GM19351 (cell line): ENCODE data around the gene CENPI.
"Not testable (repeated sequence)": the region's sequence is repeated elsewhere in the genome, so short reads cannot be mapped to it uniquely, and the experiment has no call there.

ENCODE experiments used
- ATAC-seq: cut with Tn5 transposase; IDR thresholded peaks from one replicate; pipeline ENCODE4 v1.9.1; 2021; ENCODE audit warnings: mild to moderate bottlenecking, moderate library complexity; ENCODE audit not compliant: unreplicated experiment

Gene CENPI, protein sequence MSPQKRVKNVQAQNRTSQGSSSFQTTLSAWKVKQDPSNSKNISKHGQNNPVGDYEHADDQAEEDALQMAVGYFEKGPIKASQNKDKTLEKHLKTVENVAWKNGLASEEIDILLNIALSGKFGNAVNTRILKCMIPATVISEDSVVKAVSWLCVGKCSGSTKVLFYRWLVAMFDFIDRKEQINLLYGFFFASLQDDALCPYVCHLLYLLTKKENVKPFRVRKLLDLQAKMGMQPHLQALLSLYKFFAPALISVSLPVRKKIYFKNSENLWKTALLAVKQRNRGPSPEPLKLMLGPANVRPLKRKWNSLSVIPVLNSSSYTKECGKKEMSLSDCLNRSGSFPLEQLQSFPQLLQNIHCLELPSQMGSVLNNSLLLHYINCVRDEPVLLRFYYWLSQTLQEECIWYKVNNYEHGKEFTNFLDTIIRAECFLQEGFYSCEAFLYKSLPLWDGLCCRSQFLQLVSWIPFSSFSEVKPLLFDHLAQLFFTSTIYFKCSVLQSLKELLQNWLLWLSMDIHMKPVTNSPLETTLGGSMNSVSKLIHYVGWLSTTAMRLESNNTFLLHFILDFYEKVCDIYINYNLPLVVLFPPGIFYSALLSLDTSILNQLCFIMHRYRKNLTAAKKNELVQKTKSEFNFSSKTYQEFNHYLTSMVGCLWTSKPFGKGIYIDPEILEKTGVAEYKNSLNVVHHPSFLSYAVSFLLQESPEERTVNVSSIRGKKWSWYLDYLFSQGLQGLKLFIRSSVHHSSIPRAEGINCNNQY

DNA sequence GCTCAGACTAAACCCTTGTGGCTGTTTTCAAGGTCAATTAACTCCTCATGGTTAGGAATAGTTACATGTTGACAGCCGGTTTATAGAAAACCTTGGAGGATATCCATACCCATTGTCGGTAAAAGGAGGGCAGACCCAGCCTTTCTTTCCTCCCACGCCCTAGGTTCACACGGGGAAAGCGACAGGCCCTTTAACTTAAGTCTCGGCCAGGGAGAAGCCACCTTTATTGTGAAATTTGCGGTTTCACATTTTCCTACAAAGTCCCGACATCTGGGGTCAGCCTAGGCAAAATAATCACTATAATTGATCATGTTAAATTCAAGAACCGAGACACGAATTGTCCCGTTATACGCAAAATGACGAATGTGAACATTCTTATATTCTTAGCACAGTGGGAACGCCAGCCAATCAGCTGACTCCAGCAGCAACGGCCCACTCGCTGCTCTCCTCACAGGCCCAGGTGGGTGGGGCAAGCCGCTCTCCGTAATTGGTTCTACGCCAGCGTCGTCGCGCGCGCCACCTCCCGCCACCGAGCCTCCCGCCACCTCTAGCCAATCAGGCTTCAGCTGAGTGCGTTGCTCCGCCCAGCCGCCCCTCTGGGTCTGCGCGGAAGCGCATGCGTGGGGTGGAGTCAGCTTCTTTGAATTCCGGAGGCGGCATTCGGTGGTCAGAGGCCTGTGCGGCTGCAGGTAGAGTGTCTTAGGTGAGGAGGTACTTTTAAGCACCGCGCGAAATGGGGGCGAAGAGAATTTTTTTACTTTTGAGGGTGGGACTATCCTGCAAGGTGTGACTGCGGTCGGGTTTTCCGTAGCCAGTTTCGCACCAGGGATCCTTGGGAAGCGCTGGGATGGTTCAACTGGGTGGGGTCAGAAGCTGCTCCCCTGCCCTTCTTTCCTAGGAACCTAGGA is at the start of gene CENPI:
TSS of gene CENPI (plus strand) at position 659 of the 908 bp plus-strand sequence. CDS start 2,867 bp downstream, outside the sequence.
- ATAC-seq = peak; percentile 98

DNA sequence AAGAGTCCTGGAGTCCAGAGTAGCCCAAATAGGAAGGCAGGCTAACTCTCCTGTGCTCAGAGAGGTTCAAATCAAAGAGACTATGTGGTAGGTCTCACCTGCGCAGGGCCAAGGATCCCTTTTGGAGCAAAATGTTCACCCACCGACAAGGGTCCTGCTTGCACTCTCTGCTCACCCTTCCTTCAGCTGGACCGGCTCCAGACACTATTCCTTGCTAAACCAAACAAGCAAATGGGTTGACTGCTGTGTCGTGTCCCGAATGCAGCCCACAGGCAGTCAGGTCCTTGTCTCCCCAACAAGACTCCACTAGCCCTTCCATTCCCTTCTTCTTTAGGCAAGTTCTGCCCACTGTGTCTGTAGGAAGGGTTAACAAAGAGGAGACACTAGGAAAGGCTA is 46.9 kb upstream of the CENPI start:
- peak; percentile 1 for ATAC-seq

DNA sequence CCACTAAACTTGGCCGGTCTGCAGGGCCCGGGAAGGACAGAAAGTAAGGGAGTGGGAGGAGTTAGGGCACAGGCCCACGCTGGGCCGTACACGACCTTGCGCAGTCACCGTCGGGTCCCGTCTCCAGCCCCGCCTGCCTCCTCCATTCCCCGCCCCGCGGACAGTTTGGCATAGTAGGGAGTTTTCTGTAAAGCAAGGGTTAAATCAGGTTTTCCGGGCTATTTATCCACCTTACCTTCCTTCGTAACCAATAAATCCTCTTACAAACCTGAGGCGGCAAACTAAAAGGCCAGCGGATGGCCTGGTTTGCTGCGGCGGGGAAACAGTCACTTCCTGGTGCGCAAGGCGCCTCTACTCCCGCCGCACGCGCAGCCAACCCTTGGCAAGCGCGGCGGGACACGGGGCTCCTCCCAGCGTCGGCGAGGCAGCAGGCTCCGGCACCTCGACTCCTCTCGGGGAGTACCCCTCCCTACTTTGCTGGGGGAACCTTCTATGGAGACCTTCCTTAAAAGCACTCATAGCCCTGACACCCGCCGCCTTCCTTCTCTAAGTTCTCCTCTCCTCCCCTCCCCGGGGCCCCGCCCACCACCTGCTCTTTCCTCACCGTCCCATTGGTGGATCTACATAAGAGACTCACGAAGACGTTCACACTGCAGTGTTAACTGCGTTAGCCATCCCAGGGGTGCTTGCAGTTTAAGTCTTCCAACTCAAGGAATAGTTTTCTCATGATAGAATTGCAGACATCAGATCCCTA is 46.3 kb upstream of the CENPI start, which contains the start of gene TRMT2B:
TSS of gene TRMT2B (minus strand) at position 563 of the 754 bp plus-strand sequence. CDS start 9,822 bp downstream, outside the sequence.
- peak; percentile 94 for ATAC-seq

DNA sequence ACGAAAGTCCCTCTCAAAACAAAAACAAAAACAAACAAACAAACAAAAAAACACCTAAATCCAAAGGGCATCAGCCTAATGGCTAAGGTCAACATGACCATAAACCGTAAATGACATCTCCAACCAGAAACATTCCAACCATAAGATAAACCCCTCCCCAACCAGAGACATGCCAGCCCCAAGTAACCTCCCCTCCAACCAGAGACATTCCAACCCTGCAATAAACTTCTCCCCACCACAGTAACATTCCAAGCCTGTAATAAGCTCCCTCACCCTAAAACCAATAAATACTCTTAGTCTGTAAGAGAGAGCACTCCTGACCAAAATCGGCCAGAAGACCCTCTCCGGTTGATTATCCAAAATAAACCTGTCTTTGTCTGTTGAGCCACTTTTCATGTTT is 41.5 kb upstream of the CENPI start:
- ATAC-seq = not testable (repeated sequence)

DNA sequence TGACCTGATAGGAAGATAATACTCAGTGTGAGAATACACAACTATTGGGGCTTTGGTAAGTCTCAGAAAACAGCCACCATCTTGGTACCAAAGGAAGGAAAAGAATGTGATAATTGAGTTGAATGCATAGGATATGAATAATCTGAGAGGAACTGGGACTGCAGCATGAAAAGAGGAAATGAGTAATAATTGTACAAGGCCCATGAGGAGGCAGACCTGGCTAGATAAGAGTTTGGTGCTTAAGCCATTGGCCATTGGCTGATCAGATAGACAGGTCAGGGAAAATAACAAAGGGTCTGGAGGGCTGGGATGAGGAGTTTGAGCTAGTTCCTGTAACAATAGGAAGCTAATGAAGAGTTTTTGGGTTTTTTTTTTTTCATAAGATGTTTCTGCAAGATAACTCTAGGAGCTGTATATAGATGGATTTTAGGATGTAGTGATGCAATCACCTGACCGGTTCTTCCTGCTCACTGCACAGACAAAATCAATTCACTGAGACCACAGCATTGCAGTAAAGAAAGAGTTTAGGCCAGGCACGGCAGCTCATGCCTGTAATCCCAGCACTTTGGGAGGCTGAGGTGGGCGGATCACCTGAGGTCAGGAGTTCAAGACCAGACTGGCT is 40.8 kb upstream of the CENPI start:
- ATAC-seq = peak; percentile 93

DNA sequence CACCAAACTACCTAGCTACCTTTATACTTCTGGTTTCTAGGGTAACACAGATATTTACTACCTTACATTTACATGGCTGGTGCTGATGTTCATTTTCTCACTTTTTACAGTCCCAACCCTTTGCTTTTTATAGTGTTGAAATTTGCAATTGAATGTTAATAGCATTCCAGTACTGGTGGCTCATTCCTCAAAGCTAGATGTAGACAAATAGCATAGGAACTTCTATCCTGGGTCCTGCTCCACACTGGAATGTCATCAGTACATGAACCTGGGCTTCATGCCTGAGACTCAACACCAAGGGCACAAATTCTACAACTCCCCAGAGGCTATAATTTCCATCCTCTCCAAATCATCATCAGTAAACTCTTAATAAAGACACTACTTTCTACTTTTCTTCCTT is 35.8 kb upstream of the CENPI start:
- ATAC-seq = no peak

DNA sequence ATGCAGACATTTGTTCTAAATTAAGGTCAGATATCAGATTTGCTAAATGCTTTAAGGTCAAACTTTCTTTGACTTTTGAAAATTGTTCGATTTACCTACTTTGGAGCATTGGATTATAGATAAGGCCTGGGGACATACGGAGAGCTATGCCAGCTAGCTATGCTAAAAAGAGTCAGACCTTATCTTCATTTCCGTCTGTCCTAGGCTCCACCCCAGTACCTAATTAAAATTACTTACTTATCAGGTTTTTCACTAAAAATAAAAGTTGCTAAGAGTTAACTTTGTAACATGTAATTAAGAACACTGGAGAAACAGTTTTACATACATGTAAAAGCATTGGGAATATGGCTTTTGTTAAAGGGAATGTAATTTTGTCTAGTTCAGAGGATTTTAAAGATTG is 26.4 kb upstream of the CENPI start:
- no peak for ATAC-seq

DNA sequence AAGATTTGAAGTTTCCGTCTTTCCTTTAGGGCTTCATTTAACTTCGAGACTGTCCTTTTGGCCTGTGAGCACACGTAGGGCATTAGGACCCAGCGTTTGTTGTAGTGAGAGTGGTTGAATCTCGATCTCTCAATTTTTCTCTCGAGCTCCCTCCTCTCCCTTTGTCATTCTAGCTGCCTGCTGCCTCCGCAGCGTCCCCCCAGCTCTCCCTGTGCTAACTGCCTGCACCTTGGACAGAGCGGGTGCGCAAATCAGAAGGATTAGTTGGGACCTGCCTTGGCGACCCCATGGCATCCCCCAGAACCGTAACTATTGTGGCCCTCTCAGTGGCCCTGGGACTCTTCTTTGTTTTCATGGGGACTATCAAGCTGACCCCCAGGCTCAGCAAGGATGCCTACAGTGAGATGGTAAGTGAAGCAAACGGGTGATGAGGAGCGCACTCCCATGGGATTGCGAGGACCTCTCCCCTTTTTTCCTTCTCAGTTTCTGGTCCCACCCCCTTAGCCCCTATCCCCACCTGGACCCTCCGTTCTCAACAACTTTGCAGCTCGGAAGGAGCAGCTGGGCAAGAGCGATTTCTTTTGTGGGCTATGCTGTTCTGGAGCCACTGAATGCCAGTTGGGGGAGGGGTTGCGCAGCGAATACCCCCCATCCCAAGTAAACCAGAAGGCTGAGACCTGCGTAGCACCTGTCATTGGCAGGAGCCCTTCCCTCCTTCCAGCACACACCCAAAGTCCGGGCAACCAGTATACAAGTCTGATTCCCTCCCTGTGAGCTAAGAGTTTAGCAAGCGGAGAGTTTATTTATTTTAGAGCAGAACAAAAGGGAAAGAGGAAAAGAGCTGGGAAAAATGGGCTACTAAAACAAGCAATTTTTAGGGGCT is 19.0 kb upstream of the CENPI start, which contains the start of gene TMEM35A:
TSS of gene TMEM35A (plus strand) at position 164 of the 883 bp plus-strand sequence. CDS start at position 288, 124 bp downstream.
- no peak for ATAC-seq

DNA sequence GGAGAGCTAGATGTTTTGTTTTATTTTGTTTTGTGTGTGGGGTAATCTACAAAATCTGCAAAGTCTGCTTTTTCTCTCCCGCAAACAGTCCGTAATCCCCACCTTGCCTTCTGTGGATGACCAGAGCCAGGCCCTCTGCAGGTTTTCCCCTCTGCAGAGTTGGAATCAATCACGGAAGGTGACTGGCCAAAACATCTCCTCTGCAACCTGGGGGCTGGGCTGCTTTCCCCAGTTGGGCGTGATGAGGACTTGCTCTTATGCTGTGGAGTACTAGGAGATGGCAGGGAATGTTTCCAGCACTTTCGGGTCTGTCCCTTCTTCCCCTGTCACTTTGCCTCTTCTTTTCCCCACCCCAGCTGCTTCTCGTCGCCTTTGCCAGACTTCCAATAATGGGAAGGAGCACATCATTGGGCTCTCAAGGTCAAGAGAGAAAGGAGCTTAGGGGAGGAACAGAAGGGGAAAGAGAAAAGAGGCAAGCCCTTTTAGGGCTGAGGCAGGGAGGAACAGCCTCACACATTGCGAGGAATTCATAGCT is 18.2 kb upstream of the CENPI start:
- no peak for ATAC-seq

DNA sequence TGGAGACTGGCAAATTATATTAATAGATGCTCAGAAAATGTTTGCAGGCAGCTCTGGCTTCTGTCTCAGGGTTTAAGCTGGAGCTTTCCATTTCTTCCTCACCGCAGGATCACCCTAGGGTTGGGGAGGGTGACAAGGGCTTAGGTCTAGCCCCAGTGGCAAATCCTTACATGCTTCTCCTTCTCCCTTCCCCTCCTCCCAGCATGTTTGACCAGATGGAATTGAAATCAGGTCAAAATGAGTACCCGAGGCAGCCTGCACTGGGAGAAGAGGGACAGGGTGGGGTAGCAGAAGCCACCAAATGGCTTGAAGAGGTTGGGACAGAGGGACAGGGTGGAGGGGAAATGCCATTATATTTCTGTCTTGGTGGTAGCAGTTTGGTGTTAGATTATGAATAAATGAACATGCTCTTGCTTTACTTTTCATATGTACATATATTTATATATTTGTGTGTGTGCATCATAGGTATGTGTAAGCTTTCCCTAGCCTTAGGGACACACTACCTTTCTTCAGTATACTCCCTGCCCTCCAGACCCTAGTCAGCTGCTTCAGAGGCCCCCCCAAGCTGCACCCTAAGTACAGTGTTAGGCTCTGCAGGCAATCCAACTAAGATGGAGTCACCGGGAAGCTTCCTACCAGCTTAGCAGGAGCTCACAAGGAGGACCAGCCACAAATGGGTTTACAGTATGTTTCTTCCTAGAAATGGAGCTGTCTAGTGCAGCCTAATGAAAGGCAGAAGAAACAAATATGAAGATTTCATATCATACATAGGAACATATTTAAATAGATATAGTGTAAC is 17.5 kb upstream of the CENPI start:
- no peak for ATAC-seq

DNA sequence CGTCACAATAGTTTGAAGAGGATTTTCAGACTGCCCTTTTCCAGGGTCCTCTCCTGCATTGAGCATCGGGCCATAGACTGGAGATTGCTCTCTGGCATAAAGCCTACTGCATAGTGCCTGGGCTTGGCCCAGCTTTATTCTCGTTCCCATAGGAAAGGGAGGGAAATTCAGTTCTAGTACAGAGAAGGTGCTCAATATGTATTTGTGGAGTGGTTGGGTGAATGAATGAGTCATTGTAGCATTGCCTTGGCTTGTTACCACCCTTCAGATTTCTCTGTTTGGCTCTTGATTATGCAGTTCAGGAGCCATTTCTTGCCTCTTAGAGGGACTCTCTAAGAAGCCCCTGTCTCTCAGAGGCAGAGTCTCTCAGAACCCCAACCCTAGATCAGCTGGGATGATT is 16.8 kb upstream of the CENPI start:
- ATAC-seq = no peak

DNA sequence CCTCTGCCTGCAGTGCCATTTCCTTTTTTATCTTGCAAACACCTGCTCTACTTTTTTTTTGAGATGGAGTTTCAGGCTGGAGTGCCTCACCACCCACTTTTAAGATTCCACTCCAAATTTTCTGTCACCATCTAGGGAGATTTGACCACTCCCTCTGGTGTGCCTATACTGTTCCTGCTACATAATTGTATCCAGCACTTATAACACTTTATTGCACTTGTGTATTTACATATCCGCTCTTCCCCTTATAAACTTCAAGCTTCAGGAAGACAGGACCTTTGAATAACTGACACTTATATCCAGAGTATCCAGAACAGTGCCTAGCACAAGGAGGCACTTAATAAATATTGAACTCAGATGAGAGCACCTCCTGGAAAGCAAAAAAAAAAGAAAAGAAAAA is 6.2 kb upstream of the CENPI start:
- no peak for ATAC-seq

DNA sequence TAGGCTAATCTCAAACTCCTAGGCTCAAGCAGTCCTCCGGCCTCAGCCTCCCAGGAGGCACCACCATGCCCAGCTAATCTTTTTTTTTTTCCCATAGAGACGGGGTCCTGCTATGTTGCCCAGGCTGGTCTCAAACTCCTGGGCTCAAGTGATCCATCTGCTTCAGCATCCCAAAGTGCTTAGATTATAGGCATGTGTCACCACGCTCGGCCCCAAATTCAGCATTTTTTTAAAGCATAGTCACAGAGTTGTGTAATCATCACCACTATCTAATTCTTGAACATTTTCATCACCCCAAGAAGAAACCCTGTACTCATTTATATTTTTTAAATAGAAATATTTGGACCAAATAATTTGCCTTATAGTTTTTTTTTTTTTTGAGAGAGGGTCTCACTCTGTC is 10.3 kb downstream of the CENPI start:
- no peak for ATAC-seq

DNA sequence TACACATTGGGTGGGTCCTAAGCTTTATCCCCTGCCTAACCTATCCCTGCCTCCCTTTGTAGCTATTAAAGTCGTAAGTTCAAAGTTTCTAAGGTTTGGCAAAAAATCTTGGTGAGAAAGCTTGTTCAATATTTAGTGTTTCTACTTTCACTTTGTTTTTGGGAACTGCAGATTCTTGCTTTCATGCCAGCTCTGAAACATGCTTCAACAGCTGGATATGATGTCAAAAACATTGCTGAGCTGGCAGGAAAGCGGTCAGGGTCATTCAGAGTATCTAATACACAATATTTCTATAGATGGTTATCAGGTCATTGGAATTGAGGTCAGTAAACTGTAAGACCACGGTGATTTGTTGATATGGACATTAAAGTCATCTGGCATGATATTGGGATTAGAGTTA is 19.7 kb downstream of the CENPI start:
- ATAC-seq = no peak

DNA sequence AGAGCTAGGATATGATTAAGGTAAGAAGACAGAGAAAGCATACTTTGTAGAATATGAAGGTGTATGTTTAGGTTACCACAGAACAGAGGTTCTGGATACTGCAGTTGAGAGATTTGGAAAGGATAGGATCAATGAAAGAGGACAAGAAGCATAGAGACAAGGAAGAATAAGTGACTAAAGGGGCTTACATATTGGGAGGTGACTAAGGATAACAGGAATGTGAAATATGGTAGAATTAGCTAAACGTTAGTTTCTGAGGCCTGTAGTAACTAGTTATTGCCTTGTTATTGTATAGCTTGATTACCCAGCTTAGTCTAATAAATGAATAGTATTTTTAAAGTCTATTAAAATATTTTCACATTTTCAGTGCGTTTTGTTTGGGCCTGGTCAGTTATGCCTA is 38.2 kb downstream of the CENPI start:
- ATAC-seq = no peak
